Naive thymus-derived CD4-positive, alpha-beta T cell (primary cell): ENCODE results near the gene TET2. TPM values are rescaled to one million over a fixed set of nuclear protein-coding genes. Genes with fewer than 3 reads are reported as not detected.

Source experiments
- ATAC-seq: fragments of 150-1000 bp; cut with Tn5 transposase; 2 replicates; pipeline ENCODE4 v1.10.0; 2021; ENCODE audit warnings: mild to moderate bottlenecking, moderate library complexity
- CTCF ChIA-PET: fragments of 350-600 bp; sonication (Branson Sonifier 250); formaldehyde crosslinking; loops from one replicate; lab custom pipeline; 2021; ENCODE audit warnings: antibody characterized with exemption; lab: Charles Lee
- POLR2A ChIA-PET: fragments of 350-600 bp; sonication (Branson Sonifier 250); formaldehyde crosslinking; loops from one replicate; lab custom pipeline; 2021; ENCODE audit warnings: antibody characterized with exemption, inconsistent platforms; lab: Charles Lee
- DNase-seq, 9 donors: peaks; one replicate each; pipeline versions ENCODE4 v3.0.0 to v3.0.0-alpha.2; 2020 to 2022; ENCODE audit warnings: mixed read lengths in 1 of 9
- H3K27ac ChIP-seq: one replicate; pipeline ENCODE4 v1.7.0; 2013; ENCODE audit warnings: mild to moderate bottlenecking, low read depth, low read length, moderate library complexity
- H3K27me3 ChIP-seq, 2 donors: one replicate each; pipeline ENCODE4 v1.7.0; 2013; ENCODE audit warnings: low read length in 2 of 2, mild to moderate bottlenecking in 2 of 2, moderate library complexity in 2 of 2; ENCODE audit not compliant: control insufficient read depth in 2 of 2, insufficient read depth in 2 of 2
- H3K36me3 ChIP-seq, 3 experiments: 1 replicate in 2 of 3; 2 replicates in 1 of 3; pipeline ENCODE4 v1.7.0; 2013; ENCODE audit warnings: low read length in 3 of 3, mild to moderate bottlenecking in 3 of 3, moderate library complexity in 1 of 3; ENCODE audit not compliant: insufficient read depth in 3 of 3, control insufficient read depth in 2 of 3
- H3K4me1 ChIP-seq, 2 donors: one replicate each; pipeline ENCODE4 v1.7.0; 2013; ENCODE audit warnings: low read length in 2 of 2, mild to moderate bottlenecking in 2 of 2, moderate library complexity in 1 of 2; ENCODE audit not compliant: control insufficient read depth in 2 of 2, insufficient read depth in 2 of 2
- H3K4me3 ChIP-seq: 2 replicates; pipeline ENCODE4 v1.7.0; 2013; ENCODE audit warnings: mild to moderate bottlenecking, low read length
- H3K9me3 ChIP-seq, 3 experiments: 1 replicate in 2 of 3; 2 replicates in 1 of 3; pipeline ENCODE4 v1.7.0; 2013; ENCODE audit warnings: low read length in 3 of 3; ENCODE audit not compliant: control insufficient read depth in 2 of 3
- H3K27ac Mint-ChIP-seq, 9 donors: one replicate each; pipeline ENCODE4 v1.8.0; 2020 to 2022; ENCODE audit warnings: mixed read lengths in 9 of 9, mild to moderate bottlenecking in 8 of 9, moderate library complexity in 5 of 9, inconsistent platforms in 2 of 9
- H3K27me3 Mint-ChIP-seq, 5 donors: one replicate each; pipeline ENCODE4 v1.8.0; 2021 to 2022; ENCODE audit warnings: mixed read lengths in 5 of 5, mild to moderate bottlenecking in 1 of 5
- H3K36me3 Mint-ChIP-seq, 5 donors: one replicate each; pipeline ENCODE4 v1.8.0; 2020 to 2022; ENCODE audit warnings: mixed read lengths in 5 of 5, mild to moderate bottlenecking in 3 of 5, inconsistent platforms in 1 of 5
- H3K4me1 Mint-ChIP-seq, 7 donors: one replicate each; pipeline ENCODE4 v1.8.0; 2020 to 2022; ENCODE audit warnings: mixed read lengths in 7 of 7, mild to moderate bottlenecking in 3 of 7, inconsistent platforms in 1 of 7
- H3K4me3 Mint-ChIP-seq, 10 donors: one replicate each; pipeline ENCODE4 v1.8.0; 2020 to 2022; ENCODE audit warnings: mild to moderate bottlenecking in 10 of 10, mixed read lengths in 10 of 10, moderate library complexity in 6 of 10, inconsistent platforms in 2 of 10
- H3K9me3 Mint-ChIP-seq, 11 donors: one replicate each; pipeline ENCODE4 v1.8.0; 2020 to 2022; ENCODE audit warnings: mixed read lengths in 11 of 11, mild to moderate bottlenecking in 4 of 11, inconsistent platforms in 1 of 11, moderate library complexity in 1 of 11
- intact Hi-C, 2 donors: fragments of 100-400 bp; cut with micrococcal nuclease; formaldehyde crosslinking; loops; one replicate each; pipeline ENCODE4 v1.15.1; 2023
- polyA plus RNA-seq, 2 donors: library from polyadenylated mRNA; unstranded; fragments of 300-500 nt; fragmentation: Illumina TruSeq; gene quantifications; one replicate each; pipeline ENCODE4 v1.2.3, GENCODE V29; 2021
- total RNA-seq, 6 experiments: library from RNA in 5 of 6; stranded (reverse) in 5 of 6; gene quantifications; 1 replicate in 5 of 6; 2 replicates in 1 of 6; pipeline ENCODE4 v1.2.3 and lab custom pipeline; 2021 to 2026

The TET2 gene
- total and polyA plus RNA-seq, 7 experiments from 2014 or later, result 12.8 to 78.4 (median 19.0) TPM

DNA sequence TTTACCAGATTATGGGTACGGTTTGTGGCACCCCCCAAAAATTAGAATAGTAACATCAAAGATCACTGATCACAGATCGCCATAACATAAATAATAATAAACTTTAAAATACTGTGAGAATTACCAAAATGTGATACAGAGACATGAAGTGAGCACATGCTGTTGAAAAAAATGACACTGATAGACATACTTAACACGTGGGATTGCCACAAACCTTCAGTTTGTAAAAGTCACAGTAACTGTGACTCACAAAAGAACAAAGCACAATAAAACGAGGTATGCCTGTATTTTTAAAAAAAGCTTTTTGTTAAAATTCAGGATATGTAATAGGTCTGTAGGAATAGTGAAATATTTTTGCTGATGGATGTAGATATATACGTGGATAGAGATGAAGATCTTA is 93.4 kb downstream of the TET2 start:
- Mint-ChIP-seq H3K27ac (no peak overlapping the region), H3K27me3 (no peaks in the 10 kb centered on the region), H3K4me3 (no peak overlapping the region), H3K4me1 (peaks cover 0 to 31% (median 6%) of the 10 kb centered on the region in 7 donors), H3K9me3 (no peaks in the 10 kb centered on the region), H3K36me3 (peaks cover 11 to 55% (median 48%) of the 10 kb centered on the region in 5 donors)
- DNase-seq (no peak), ATAC-seq (no peak)
- H3K4me3 ChIP-seq, result no peak overlapping the region
- ChIA-PET CTCF (no interaction called here), POLR2A (no interaction called here)
- no peaks in the 10 kb centered on the region for H3K27me3 ChIP-seq
- intact Hi-C loops, result no loop called here
- H3K9me3 ChIP-seq, result no peaks in the 10 kb centered on the region
- H3K27ac ChIP-seq, result no peak overlapping the region
- no peaks in the 10 kb centered on the region for H3K4me1 ChIP-seq
- peaks cover 0 to 22% (median 3%) of the 10 kb centered on the region in 3 experiments for H3K36me3 ChIP-seq

DNA sequence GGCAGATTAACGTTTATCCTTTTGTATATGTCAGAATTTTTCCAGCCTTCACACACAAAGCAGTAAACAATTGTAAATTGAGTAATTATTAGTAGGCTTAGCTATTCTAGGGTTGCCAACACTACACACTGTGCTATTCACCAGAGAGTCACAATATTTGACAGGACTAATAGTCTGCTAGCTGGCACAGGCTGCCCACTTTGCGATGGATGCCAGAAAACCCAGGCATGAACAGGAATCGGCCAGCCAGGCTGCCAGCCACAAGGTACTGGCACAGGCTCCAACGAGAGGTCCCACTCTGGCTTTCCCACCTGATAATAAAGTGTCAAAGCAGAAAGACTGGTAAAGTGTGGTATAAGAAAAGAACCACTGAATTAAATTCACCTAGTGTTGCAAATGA is 94.8 kb downstream of the TET2 start:
- POLR2A ChIA-PET, result no interaction called here
- H3K4me1 Mint-ChIP-seq, result peaks cover 0 to 17% (median 4%) of the 10 kb centered on the region in 7 donors
- DNase-seq (no peak), ATAC-seq (no peak)
- H3K4me1 ChIP-seq, result no peaks in the 10 kb centered on the region
- no peak overlapping the region for H3K4me3 ChIP-seq
- CTCF ChIA-PET, result no interaction called here
- no peaks in the 10 kb centered on the region for H3K27me3 Mint-ChIP-seq
- H3K9me3 ChIP-seq, result no peaks in the 10 kb centered on the region
- no peaks in the 10 kb centered on the region for H3K9me3 Mint-ChIP-seq
- H3K27ac Mint-ChIP-seq, result no peak overlapping the region
- H3K36me3 Mint-ChIP-seq, result peaks cover 0 to 41% (median 34%) of the 10 kb centered on the region in 5 donors
- H3K27me3 ChIP-seq, result no peaks in the 10 kb centered on the region
- peaks cover 0 to 8% (median 0%) of the 10 kb centered on the region in 3 experiments for H3K36me3 ChIP-seq
- H3K27ac ChIP-seq, result no peak overlapping the region
- intact Hi-C loops, result no loop called here
- no peak overlapping the region for H3K4me3 Mint-ChIP-seq

DNA sequence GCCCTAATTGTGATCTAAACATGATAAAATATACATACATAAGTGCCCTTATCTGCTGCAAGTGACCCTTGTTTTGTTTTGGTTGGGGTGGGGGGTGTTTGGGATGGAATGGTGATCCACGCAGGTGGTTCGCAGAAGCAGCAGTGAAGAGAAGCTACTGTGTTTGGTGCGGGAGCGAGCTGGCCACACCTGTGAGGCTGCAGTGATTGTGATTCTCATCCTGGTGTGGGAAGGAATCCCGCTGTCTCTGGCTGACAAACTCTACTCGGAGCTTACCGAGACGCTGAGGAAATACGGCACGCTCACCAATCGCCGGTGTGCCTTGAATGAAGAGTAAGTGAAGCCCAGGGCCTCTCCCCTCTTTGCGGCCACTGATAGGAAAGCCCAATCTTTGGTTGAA is 96.8 kb downstream of the TET2 start:
- Mint-ChIP-seq H3K4me1 (peaks cover 0 to 8% (median 3%) of the 10 kb centered on the region in 7 donors), H3K27me3 (no peaks in the 10 kb centered on the region), H3K27ac (no peak overlapping the region), H3K4me3 (no peak overlapping the region), H3K9me3 (no peaks in the 10 kb centered on the region), H3K36me3 (peaks cover 0 to 32% (median 20%) of the 10 kb centered on the region in 5 donors)
- intact Hi-C loops, result loop anchor here in 1 of 2 donors (2.0 kb wide), 1 partner anchor 15 kb away; no protein-coding TSS in a partner anchor
- ChIA-PET POLR2A (no interaction called here), CTCF (interaction anchor here (0.7 kb wide), 1 partner anchor 426 kb away, joined by 3 read pairs; no protein-coding TSS in a partner anchor)
- Histone ChIP-seq H3K4me3 (no peak overlapping the region), H3K9me3 (no peaks in the 10 kb centered on the region), H3K27ac (no peak overlapping the region), H3K27me3 (no peaks in the 10 kb centered on the region), H3K36me3 (peaks cover 0 to 4% (median 0%) of the 10 kb centered on the region in 3 experiments), H3K4me1 (no peaks in the 10 kb centered on the region)
- DNase-seq (no peak), ATAC-seq (no peak)

GRCh38 chr4:105246712-105247111 is 100.0 kb downstream of the TET2 start:
- no peak overlapping the region for H3K27ac ChIP-seq
- CTCF ChIA-PET, result interaction anchor here (0.6 kb wide), 1 partner anchor 10 kb away, joined by 3 read pairs; no protein-coding TSS in a partner anchor
- H3K4me3 ChIP-seq, result no peak overlapping the region
- no peaks in the 10 kb centered on the region for H3K9me3 ChIP-seq
- DNase-seq (no peak), ATAC-seq (no peak)
- H3K4me1 Mint-ChIP-seq, result peaks cover 0 to 5% (median 0%) of the 10 kb centered on the region in 7 donors
- peaks cover 0 to under 1% (median 0%) of the 10 kb centered on the region in 11 donors for H3K9me3 Mint-ChIP-seq
- no peaks in the 10 kb centered on the region for H3K4me1 ChIP-seq
- POLR2A ChIA-PET, result interaction anchor here (0.6 kb wide), 1 partner anchor 50 kb away, joined by 3 read pairs; no protein-coding TSS in a partner anchor
- H3K36me3 ChIP-seq, result no peaks in the 10 kb centered on the region
- intact Hi-C loops, result loop anchor here in 1 of 2 donors (5.0 kb wide), 1 partner anchor 99 kb away; the partner anchor contains the start of gene TET2
- H3K27ac Mint-ChIP-seq, result no peak overlapping the region
- H3K4me3 Mint-ChIP-seq, result no peak overlapping the region
- peaks cover 0 to 31% (median 16%) of the 10 kb centered on the region in 5 donors for H3K36me3 Mint-ChIP-seq
- H3K27me3 Mint-ChIP-seq, result no peaks in the 10 kb centered on the region
- no peaks in the 10 kb centered on the region for H3K27me3 ChIP-seq

DNA sequence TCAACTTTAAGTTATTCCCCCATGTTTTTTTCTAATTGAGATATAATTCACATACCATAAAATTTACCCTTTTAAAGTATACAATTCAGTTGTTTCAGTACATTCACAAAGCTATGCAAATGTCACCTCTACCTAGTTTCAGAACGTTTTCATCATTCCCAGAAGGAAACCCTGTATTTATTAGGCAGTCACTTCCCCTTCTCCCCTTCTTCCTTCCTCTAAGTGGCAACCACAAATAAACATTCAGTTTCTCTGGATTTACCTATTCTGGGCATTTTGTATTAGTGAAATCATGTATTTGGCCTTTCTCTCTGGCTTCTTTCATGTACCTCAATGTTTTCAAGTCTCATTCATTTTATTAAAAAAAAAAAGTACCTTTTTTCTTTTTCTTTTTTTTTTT is 101.9 kb downstream of the TET2 start:
- ATAC-seq (no peak), DNase-seq (no peak)
- no peaks in the 10 kb centered on the region for H3K27me3 ChIP-seq
- Mint-ChIP-seq H3K27ac (no peak overlapping the region), H3K36me3 (peaks cover 5 to 41% (median 30%) of the 10 kb centered on the region in 5 donors), H3K4me1 (peaks cover 0 to 2% (median 0%) of the 10 kb centered on the region in 7 donors), H3K27me3 (no peaks in the 10 kb centered on the region), H3K4me3 (no peak overlapping the region), H3K9me3 (peaks cover 0 to 8% (median 2%) of the 10 kb centered on the region in 11 donors)
- H3K9me3 ChIP-seq, result no peaks in the 10 kb centered on the region
- H3K27ac ChIP-seq, result no peak overlapping the region
- ChIA-PET POLR2A (no interaction called here), CTCF (no interaction called here)
- H3K36me3 ChIP-seq, result no peaks in the 10 kb centered on the region
- no peak overlapping the region for H3K4me3 ChIP-seq
- intact Hi-C loops, result loop anchor here in 1 of 2 donors (5.0 kb wide), 1 partner anchor 101 kb away; the partner anchor contains the start of gene TET2
- H3K4me1 ChIP-seq, result no peaks in the 10 kb centered on the region

DNA sequence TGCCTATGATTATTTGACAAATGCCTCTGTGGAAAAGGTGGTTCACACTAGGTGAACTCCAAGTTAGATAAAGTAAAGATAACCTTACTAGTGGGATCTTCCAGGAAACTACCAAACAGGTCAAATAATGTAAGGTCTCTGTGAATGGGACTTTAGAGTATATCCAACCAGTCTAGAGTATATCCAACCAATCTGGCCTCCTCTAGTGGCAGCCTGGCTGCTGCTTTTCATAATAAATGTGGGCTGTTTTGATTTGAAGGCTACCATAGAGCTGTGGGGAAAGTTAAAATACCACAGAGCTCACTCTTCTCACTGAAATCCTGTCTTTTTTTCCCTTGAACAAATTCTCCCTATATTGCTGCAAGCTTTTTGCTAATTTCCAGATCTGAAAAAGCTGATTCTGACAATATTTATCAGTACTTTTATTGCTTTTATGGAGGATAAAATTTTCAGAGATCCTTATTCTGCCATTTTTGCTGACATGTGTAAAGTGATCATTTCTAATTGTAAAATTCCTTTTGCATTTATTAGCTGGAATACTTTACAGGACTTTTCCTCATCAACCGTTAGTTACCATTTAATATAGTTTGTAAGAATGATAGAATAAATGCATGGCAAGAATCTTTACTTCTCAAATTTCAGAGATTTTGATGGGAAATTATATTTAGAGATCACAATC is 111.3 kb downstream of the TET2 start:
- ChIA-PET POLR2A (no interaction called here), CTCF (interaction anchor here (1.1 kb wide), 1 partner anchor 127 kb away, joined by 3 read pairs; no protein-coding TSS in a partner anchor)
- Histone ChIP-seq H3K4me3 (no peak overlapping the region), H3K4me1 (no peaks in the 10 kb centered on the region), H3K9me3 (peaks cover 0 to 7% (median 0%) of the 10 kb centered on the region in 3 experiments), H3K27ac (no peak overlapping the region), H3K36me3 (peaks cover 4 to 7% (median 5%) of the 10 kb centered on the region in 3 experiments), H3K27me3 (no peaks in the 10 kb centered on the region)
- DNase-seq (no peak), ATAC-seq (no peak)
- no peak overlapping the region for H3K4me3 Mint-ChIP-seq
- intact Hi-C loops, result loop anchor here in 1 of 2 donors (2.0 kb wide), 1 partner anchor 15 kb away; no protein-coding TSS in a partner anchor
- H3K36me3 Mint-ChIP-seq, result peaks cover 8 to 64% (median 54%) of the 10 kb centered on the region in 5 donors
- no peaks in the 10 kb centered on the region for H3K4me1 Mint-ChIP-seq
- H3K27ac Mint-ChIP-seq, result no peak overlapping the region
- no peaks in the 10 kb centered on the region for H3K27me3 Mint-ChIP-seq
- peaks cover 0 to 33% (median 13%) of the 10 kb centered on the region in 11 donors for H3K9me3 Mint-ChIP-seq
